Keratinocyte (primary cell): ENCODE measurements around the gene TMEM163. TPM values are rescaled to one million over a fixed set of nuclear protein-coding genes. Genes with fewer than 3 reads are reported as not detected.

Experiments
- DNase-seq: peaks from one replicate; pipeline ENCODE4 v3.0.0-alpha.2; 2011; ENCODE audit warnings: low read depth, missing footprints, low spot score
- FAIRE-seq: peaks from 2 replicates; lab custom pipeline; 2011; peaks lifted over from hg19 to GRCh38; lab: Jason Lieb, UNC
- H2AFZ ChIP-seq: 2 replicates; pipeline ENCODE4 v1.6.0; 2012; ENCODE audit warnings: low read length, control low read depth, inconsistent platforms; ENCODE audit not compliant: control insufficient read depth
- H3K27ac ChIP-seq: 2 replicates; pipeline ENCODE4 v1.5.1; 2011; ENCODE audit warnings: low read length; ENCODE audit not compliant: control insufficient read depth, insufficient read depth
- H3K27me3 ChIP-seq: 3 replicates; pipeline ENCODE4 v1.6.0; 2011; ENCODE audit warnings: low read length; ENCODE audit not compliant: control insufficient read depth, insufficient read depth; ENCODE audit errors: extremely low read depth
- H3K36me3 ChIP-seq, 2 experiments: 2 replicates in 1 of 2; 3 replicates in 1 of 2; pipeline ENCODE4 v1.5.1; 2011; ENCODE audit warnings: low read length in 2 of 2, mild to moderate bottlenecking in 1 of 2; ENCODE audit not compliant: control insufficient read depth in 2 of 2, insufficient read depth in 2 of 2; ENCODE audit errors: extremely low read depth in 1 of 2
- H3K4me1 ChIP-seq: 3 replicates; pipeline ENCODE4 v1.5.1; 2011; ENCODE audit warnings: low read length; ENCODE audit not compliant: control insufficient read depth, insufficient read depth; ENCODE audit errors: extremely low read depth
- H3K4me2 ChIP-seq: 3 replicates; pipeline ENCODE4 v1.6.0; 2011; ENCODE audit warnings: low read depth, low read length; ENCODE audit not compliant: control insufficient read depth, insufficient read depth; ENCODE audit errors: extremely low read depth
- H3K4me3 ChIP-seq, 3 experiments: fragments of 200-600 bp in 1 of 3; sonication (generic) in 1 of 3; 2 replicates in 2 of 3; 3 replicates in 1 of 3; pipeline ENCODE4 v1.5.1; 2011 to 2016; ENCODE audit warnings: low read length in 3 of 3, mild to moderate bottlenecking in 3 of 3, control low read depth in 2 of 3, inconsistent platforms in 1 of 3, low read depth in 1 of 3, mixed read lengths in 1 of 3, mixed run types in 1 of 3, moderate library complexity in 1 of 3; ENCODE audit not compliant: control insufficient read depth in 2 of 3, insufficient read depth in 2 of 3; ENCODE audit errors: extremely low read depth in 1 of 3
- H3K79me2 ChIP-seq: 2 replicates; pipeline ENCODE4 v1.6.0; 2012; ENCODE audit warnings: low read length; ENCODE audit not compliant: control insufficient read depth, insufficient read depth
- H3K9ac ChIP-seq: 3 replicates; pipeline ENCODE4 v1.6.0; 2011; ENCODE audit warnings: low read length; ENCODE audit not compliant: control insufficient read depth, insufficient read depth; ENCODE audit errors: extremely low read depth
- H3K9me1 ChIP-seq: 3 replicates; pipeline ENCODE4 v1.6.0; 2011; ENCODE audit warnings: low read length; ENCODE audit not compliant: control insufficient read depth, insufficient read depth; ENCODE audit errors: extremely low read depth
- H3K9me3 ChIP-seq: 2 replicates; pipeline ENCODE4 v1.5.1; 2012; ENCODE audit warnings: low read depth, low read length; ENCODE audit not compliant: control insufficient read depth
- H4K20me1 ChIP-seq: 3 replicates; pipeline ENCODE4 v1.6.0; 2011; ENCODE audit warnings: low read length; ENCODE audit not compliant: control insufficient read depth, insufficient read depth; ENCODE audit errors: extremely low read depth
- EZH2 ChIP-seq: IDR thresholded peaks from one replicate; pipeline ENCODE4 v1.6.1; 2012; ENCODE audit warnings: inconsistent platforms, mild to moderate bottlenecking, low read length, moderate library complexity
- dilution Hi-C: fragments of 300-500 bp; cut with MboI; formaldehyde crosslinking; loops from one replicate; pipeline ENCODE4 v1.7.0; 2020; ENCODE audit warnings: low sequenced_read_pairs; ENCODE audit not compliant: extremely low pct_ligation_motif_present
- polyA plus RNA-seq, 5 experiments: library from polyadenylated mRNA; depleted of rRNA in 3 of 5; stranded (reverse) in 3 of 5; stranded (forward) in 1 of 5; unstranded in 1 of 5; fragments of >200 nt; gene quantifications; 1 replicate in 1 of 5; 2 replicates in 3 of 5; 3 replicates in 1 of 5; pipeline versions ENCODE4 v1.2.1 to v1.2.3, GENCODE V29; 2011 to 2012; ENCODE audit warnings: missing spikeins in 2 of 5, low read depth in 1 of 5, low replicate concordance in 1 of 5
- TF ChIP-seq, protein P1 (sequence below), 3 experiments: IDR thresholded peaks in 1 of 3; conservative IDR thresholded peaks in 1 of 3; optimal IDR thresholded peaks in 1 of 3; 2 replicates in 2 of 3; 3 replicates in 1 of 3; pipeline versions ENCODE3 to v1.5.1; 2011; ENCODE audit warnings: low read length in 3 of 3, mild to moderate bottlenecking in 3 of 3, moderate library complexity in 2 of 3, control low read depth in 1 of 3, inconsistent platforms in 1 of 3; ENCODE audit not compliant: insufficient read depth in 2 of 3; ENCODE audit errors: extremely low read depth in 1 of 3

TMEM163 gene
- polyA plus RNA-seq, 1 donor (not counting 4 experiments of a cell fraction or from before 2014, with no cell fraction given): not detected

DNA sequence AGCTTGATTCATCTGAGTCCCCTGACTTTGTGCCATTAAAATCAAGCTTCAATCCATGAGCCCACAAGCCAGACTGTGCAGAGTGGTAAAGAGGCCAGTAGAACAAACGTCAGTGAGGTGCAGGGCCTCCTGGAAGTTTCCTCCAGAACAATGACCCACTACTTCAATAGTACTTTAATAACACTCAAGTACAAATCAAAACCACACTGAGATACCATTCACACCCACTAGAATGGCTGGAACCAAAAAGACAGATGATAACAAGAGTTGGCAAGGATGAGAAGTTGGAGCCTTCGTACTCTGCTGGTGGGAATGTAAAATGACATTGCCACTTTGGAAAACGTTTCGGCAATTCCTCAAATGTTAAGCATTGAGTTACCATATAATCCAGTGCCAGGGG lies 181.1 kb downstream of the TMEM163 start:
- H3K36me3 ChIP-seq: no peaks in the 10 kb centered on the region
- H2AFZ ChIP-seq: no peak overlapping the region
- FAIRE-seq (no peak), DNase-seq (no peak)
- H3K27me3 ChIP-seq: no peaks in the 10 kb centered on the region
- no peaks in the 10 kb centered on the region for H3K4me1 ChIP-seq
- no peaks in the 10 kb centered on the region for H3K9me1 ChIP-seq
- no peaks in the 10 kb centered on the region for H3K79me2 ChIP-seq
- TF ChIP-seq, protein P1, sequence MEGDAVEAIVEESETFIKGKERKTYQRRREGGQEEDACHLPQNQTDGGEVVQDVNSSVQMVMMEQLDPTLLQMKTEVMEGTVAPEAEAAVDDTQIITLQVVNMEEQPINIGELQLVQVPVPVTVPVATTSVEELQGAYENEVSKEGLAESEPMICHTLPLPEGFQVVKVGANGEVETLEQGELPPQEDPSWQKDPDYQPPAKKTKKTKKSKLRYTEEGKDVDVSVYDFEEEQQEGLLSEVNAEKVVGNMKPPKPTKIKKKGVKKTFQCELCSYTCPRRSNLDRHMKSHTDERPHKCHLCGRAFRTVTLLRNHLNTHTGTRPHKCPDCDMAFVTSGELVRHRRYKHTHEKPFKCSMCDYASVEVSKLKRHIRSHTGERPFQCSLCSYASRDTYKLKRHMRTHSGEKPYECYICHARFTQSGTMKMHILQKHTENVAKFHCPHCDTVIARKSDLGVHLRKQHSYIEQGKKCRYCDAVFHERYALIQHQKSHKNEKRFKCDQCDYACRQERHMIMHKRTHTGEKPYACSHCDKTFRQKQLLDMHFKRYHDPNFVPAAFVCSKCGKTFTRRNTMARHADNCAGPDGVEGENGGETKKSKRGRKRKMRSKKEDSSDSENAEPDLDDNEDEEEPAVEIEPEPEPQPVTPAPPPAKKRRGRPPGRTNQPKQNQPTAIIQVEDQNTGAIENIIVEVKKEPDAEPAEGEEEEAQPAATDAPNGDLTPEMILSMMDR (optimal IDR thresholded peaks at IDR 0.05 in 1 of 3, IDR thresholded peaks at IDR 0.05 in 1 of 3, conservative IDR thresholded peaks at IDR 0.05 in 1 of 3; ENCODE audit: extremely low read depth in 1 of 3, insufficient read depth in 2 of 3, low read length in 3 of 3): no peak
- TF ChIP-seq EZH2: no peak
- H3K4me2 ChIP-seq: no peak overlapping the region
- no peaks in the 10 kb centered on the region for H4K20me1 ChIP-seq
- H3K4me3 ChIP-seq: no peak overlapping the region
- H3K9me3 ChIP-seq: no peaks in the 10 kb centered on the region
- H3K9ac ChIP-seq: no peak overlapping the region
- H3K27ac ChIP-seq: no peak overlapping the region
- dilution Hi-C loops: no loop called here

DNA sequence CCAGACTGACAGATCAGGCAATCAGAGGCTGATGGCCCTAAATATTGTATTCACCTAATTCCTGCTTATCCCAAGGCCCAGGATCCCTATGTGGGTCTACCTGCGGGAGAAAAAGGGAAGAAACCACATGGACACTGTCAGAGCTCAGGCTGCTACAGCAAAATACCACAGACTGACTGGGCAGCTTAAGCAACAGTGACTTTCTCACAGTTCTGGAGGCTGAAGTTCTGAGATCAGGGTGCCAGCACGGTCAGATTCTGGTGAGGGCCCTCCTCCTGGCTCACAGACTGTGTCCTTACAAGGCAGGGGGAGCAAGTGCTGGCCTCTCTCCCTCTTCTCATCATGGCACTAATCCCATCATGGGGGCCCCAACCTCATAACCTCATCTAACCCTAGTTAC lies 181.7 kb downstream of the TMEM163 start:
- dilution Hi-C loops: no loop called here

More for the DNA sequence above, 181.7 kb downstream of the TMEM163 start:
- no peaks in the 10 kb centered on the region for H3K9me3 ChIP-seq
- no peak overlapping the region for H3K9ac ChIP-seq
- H3K4me3 ChIP-seq: no peak overlapping the region
- no peaks in the 10 kb centered on the region for H3K9me1 ChIP-seq
- no peaks in the 10 kb centered on the region for H3K36me3 ChIP-seq
- no peak overlapping the region for H3K27ac ChIP-seq
- TF ChIP-seq EZH2: no peak
- TF ChIP-seq, protein P1 (optimal IDR thresholded peaks at IDR 0.05 in 1 of 3, IDR thresholded peaks at IDR 0.05 in 1 of 3, conservative IDR thresholded peaks at IDR 0.05 in 1 of 3; ENCODE audit: extremely low read depth in 1 of 3, insufficient read depth in 2 of 3, low read length in 3 of 3): no peak
- no peak overlapping the region for H2AFZ ChIP-seq
- no peaks in the 10 kb centered on the region for H3K4me1 ChIP-seq
- no peaks in the 10 kb centered on the region for H4K20me1 ChIP-seq
- H3K79me2 ChIP-seq: no peaks in the 10 kb centered on the region
- FAIRE-seq (no peak), DNase-seq (no peak)
- no peak overlapping the region for H3K4me2 ChIP-seq
- no peaks in the 10 kb centered on the region for H3K27me3 ChIP-seq
